ENCODE results near the gene LGALS14.

DNA sequence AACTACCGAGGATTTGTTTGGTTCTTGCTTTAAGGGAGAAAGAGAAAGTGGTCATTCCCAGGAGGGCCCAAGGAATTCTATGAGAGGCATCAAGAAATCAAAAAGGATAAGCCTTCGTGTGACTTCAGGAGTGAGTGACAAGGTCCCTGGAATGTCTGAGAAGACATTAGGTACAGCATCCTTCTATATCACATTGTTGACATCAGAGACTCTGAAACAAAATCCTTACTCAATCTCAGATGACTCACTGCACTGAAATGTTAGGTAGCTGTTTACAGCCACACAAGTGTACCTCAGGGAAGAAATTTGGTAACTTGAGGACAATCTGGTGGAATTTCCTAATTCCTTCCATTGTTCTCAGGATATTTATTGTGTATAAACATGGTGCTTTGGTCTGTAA, 7.9 kb upstream of the LGALS14 start:
- no peak for TF ChIP-seq POLR2A (IDR thresholded peaks at IDR 0.05; ENCODE audit: extremely low read depth, insufficient read length)
- no peak for TF ChIP-seq MAX (IDR thresholded peaks at IDR 0.05; ENCODE audit: low read depth, low read length)
- TF ChIP-seq, protein P1, sequence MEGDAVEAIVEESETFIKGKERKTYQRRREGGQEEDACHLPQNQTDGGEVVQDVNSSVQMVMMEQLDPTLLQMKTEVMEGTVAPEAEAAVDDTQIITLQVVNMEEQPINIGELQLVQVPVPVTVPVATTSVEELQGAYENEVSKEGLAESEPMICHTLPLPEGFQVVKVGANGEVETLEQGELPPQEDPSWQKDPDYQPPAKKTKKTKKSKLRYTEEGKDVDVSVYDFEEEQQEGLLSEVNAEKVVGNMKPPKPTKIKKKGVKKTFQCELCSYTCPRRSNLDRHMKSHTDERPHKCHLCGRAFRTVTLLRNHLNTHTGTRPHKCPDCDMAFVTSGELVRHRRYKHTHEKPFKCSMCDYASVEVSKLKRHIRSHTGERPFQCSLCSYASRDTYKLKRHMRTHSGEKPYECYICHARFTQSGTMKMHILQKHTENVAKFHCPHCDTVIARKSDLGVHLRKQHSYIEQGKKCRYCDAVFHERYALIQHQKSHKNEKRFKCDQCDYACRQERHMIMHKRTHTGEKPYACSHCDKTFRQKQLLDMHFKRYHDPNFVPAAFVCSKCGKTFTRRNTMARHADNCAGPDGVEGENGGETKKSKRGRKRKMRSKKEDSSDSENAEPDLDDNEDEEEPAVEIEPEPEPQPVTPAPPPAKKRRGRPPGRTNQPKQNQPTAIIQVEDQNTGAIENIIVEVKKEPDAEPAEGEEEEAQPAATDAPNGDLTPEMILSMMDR (IDR thresholded peaks at IDR 0.05; ENCODE audit: low read depth, low read length) = no peak

Data from NB4 (cell line).